ENCODE data around the gene SLC6A4. TPM values are rescaled to one million over a fixed set of nuclear protein-coding genes. Genes with fewer than 3 reads are reported as not detected.

Gene SLC6A4
- total and polyA plus RNA-seq, 2 of the 8 experiments (the other 6 are each of a cell fraction or from before 2014, with no cell fraction given) = 0.09 to 0.33 TPM

- no peak for TF ChIP-seq RNF2 (IDR thresholded peaks at IDR 0.05; ENCODE audit: borderline replicate concordance, low read depth, low read length, missing control alignments, poor library complexity, severe bottlenecking)
These were observed 12.7 kb downstream of the SLC6A4 start (continued) for GRCh38 chr17:30222721-30223175.

Data from H1 (cell line).